WERI-Rb-1 (cell line): Measurements from ENCODE around the gene ENPP4.
"Not testable (repeated sequence)": the region's sequence is repeated elsewhere in the genome, so short reads cannot be mapped to it uniquely, and the experiment has no call there.

Source experiments
- DNase-seq: peaks from one replicate; pipeline ENCODE4 v3.0.0-alpha.2; 2020
- H3K27ac ChIP-seq: fragments of 250-450 bp; sonication (Bioruptor Pico); 2 replicates; pipeline ENCODE4 v1.5.1; 2020; ENCODE audit warnings: mild to moderate bottlenecking, moderate library complexity
- H3K27me3 ChIP-seq: fragments of 250-450 bp; sonication (Bioruptor Pico); 2 replicates; pipeline ENCODE4 v1.5.1; 2021; ENCODE audit warnings: mild to moderate bottlenecking, low read depth, moderate library complexity; ENCODE audit not compliant: insufficient read depth, severe bottlenecking
- H3K36me3 ChIP-seq: fragments of 250-450 bp; sonication (Bioruptor Pico); 2 replicates; pipeline ENCODE4 v1.5.1; 2020; ENCODE audit warnings: mild to moderate bottlenecking, moderate library complexity
- H3K4me3 ChIP-seq: 2 replicates; pipeline ENCODE4 v1.5.1; 2011; ENCODE audit warnings: low read depth, mild to moderate bottlenecking, control low read depth, low read length
- H3K9me3 ChIP-seq: fragments of 250-450 bp; sonication (Bioruptor Pico); 2 replicates; pipeline ENCODE4 v1.5.1; 2021; ENCODE audit warnings: mild to moderate bottlenecking, moderate library complexity; ENCODE audit not compliant: severe bottlenecking
- TF ChIP-seq, protein P1 (sequence below): IDR thresholded peaks from 2 replicates; pipeline ENCODE4 v1.5.1; 2011; ENCODE audit warnings: low read depth, mild to moderate bottlenecking, control low read depth, inconsistent platforms, low read length

Gene ENPP4

DNA sequence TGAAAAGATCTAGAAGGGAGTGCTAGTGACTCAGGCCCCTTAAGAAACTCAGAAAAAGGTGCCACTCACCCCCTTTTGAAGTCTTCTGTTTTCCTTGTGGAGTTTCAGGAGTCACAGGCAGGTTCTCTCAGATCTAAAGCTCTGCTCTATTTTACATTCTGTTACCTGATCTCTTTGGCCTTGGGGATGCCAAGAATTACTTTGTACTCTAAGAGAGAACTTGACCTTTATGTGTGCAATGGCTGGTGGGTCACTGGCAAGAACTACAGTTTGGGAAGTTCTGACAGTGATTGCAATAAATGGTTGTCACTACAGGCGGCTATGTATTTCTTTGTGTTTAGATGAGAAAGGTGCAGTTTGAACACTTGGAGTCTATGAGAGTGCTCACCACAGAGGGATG is 24.2 kb upstream of the ENPP4 start:
- Histone ChIP-seq H3K27ac (no peak overlapping the region), H3K4me3 (no peak overlapping the region), H3K27me3 (no peaks in the 10 kb centered on the region), H3K36me3 (no peaks in the 10 kb centered on the region), H3K9me3 (peaks cover 2% of the 10 kb centered on the region)
- TF ChIP-seq, protein P1, sequence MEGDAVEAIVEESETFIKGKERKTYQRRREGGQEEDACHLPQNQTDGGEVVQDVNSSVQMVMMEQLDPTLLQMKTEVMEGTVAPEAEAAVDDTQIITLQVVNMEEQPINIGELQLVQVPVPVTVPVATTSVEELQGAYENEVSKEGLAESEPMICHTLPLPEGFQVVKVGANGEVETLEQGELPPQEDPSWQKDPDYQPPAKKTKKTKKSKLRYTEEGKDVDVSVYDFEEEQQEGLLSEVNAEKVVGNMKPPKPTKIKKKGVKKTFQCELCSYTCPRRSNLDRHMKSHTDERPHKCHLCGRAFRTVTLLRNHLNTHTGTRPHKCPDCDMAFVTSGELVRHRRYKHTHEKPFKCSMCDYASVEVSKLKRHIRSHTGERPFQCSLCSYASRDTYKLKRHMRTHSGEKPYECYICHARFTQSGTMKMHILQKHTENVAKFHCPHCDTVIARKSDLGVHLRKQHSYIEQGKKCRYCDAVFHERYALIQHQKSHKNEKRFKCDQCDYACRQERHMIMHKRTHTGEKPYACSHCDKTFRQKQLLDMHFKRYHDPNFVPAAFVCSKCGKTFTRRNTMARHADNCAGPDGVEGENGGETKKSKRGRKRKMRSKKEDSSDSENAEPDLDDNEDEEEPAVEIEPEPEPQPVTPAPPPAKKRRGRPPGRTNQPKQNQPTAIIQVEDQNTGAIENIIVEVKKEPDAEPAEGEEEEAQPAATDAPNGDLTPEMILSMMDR, result no peak
- DNase-seq, result no peak

DNA sequence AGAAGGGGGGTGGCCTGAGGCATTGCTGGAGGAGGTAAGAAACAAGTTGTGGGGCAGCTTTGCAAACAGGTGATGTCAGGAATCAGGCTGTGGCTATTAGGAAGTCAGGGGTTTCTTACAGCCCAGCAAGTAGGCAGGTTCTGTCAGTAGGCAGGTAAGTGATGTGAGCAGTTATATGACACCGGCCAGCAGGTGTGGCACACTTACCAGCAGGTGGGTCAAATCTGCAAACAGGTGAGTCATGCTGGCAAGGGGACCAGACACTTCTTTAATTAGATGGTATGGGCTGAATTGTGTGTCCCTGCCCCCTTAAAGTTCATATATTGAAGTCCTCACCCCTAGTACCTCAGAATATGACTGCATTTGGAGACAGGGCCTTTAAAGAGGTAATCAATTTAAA is 16.4 kb upstream of the ENPP4 start:
- H3K27ac ChIP-seq, result no peak overlapping the region
- H3K36me3 ChIP-seq, result no peaks in the 10 kb centered on the region
- no peak overlapping the region for H3K4me3 ChIP-seq
- TF ChIP-seq, protein P1, result no peak
- H3K9me3 ChIP-seq, result no peaks in the 10 kb centered on the region
- no peaks in the 10 kb centered on the region for H3K27me3 ChIP-seq
- DNase-seq, result no peak

DNA sequence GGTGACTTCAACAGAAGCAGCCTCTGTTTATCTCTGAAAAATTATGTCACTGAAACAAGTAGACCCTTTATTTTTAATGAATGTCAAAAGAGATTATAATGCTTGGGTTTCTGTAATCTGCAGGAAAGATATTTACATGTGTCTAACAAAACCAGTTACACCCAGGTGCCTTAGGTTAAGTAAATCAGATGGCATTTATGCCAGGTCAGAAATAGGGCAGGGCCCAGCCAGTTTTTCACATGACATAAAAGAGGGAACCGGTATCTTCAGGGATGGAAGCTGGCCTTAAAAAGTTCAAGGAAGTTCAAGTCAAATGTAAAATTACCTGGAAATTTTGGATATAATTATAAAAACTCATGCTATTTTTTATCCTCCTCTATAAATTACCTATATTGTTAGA is 14.2 kb upstream of the ENPP4 start:
- H3K27me3 ChIP-seq, result no peaks in the 10 kb centered on the region
- TF ChIP-seq, protein P1, result no peak
- H3K4me3 ChIP-seq, result no peak overlapping the region
- no peaks in the 10 kb centered on the region for H3K9me3 ChIP-seq
- no peak overlapping the region for H3K27ac ChIP-seq
- no peak for DNase-seq
- no peaks in the 10 kb centered on the region for H3K36me3 ChIP-seq

DNA sequence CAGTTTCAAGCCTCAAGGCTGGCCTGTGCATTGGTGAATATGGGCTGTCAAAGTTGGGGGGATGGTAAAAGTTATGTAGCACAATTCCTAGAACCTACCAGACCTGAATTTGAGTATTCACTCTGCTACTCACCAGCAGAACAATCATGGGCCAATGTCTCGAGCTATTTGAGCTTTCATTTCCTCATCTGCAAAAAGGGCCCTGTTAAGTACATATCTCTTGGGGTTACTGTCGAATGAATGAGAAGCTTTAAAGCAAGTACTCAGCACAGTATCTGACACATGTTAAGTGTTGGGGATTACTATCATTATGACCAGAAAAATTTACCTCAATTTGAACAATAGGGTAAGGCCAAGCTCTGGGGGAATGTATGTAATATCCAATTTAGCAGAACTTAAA is 13.5 kb upstream of the ENPP4 start:
- DNase-seq, result no peak
- no peaks in the 10 kb centered on the region for H3K9me3 ChIP-seq
- TF ChIP-seq, protein P1, result no peak
- no peaks in the 10 kb centered on the region for H3K27me3 ChIP-seq
- no peak overlapping the region for H3K27ac ChIP-seq
- H3K36me3 ChIP-seq, result no peaks in the 10 kb centered on the region
- no peak overlapping the region for H3K4me3 ChIP-seq

DNA sequence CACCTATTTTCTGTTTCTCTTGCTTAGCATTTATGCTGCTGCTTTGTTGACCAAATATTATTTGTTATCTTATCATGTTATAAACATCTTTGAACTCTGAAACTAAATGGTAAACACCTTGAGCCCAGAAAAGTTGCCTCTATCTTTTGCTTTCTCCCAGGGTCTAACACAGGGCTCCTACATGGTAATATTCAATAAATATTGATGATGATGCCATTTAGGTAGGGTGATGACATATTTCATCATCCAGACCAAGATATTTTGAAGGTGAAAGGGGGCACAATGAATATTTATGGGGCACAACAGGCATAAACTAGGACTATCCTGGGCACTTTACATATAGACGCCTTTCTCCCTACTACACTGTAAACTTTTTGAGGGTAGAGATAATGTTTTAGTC is 11.6 kb upstream of the ENPP4 start:
- DNase-seq, result no peak
- Histone ChIP-seq H3K27ac (no peak overlapping the region), H3K4me3 (no peak overlapping the region), H3K9me3 (no peaks in the 10 kb centered on the region), H3K27me3 (no peaks in the 10 kb centered on the region), H3K36me3 (no peaks in the 10 kb centered on the region)
- TF ChIP-seq, protein P1, result no peak

DNA sequence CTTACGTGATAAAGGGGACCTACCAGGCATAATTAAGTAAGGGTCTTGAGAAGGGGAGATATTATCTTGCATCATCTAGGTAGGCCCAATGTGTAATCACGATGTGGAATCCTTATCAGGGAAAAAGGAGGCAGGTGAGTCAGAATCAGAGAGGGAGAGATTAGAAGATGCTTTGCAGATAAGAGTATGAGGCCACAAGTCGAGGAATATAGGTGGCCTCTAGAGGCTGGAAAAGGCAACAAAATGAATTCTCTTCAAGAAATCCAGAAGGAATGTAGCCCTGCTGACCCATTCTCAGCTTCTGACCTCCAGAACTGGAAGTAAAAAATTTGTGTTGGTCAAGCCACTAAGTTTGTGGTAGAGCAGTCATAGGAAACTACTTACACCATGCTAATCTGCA is 11.0 kb upstream of the ENPP4 start:
- Histone ChIP-seq H3K9me3 (no peaks in the 10 kb centered on the region), H3K4me3 (no peak overlapping the region), H3K36me3 (no peaks in the 10 kb centered on the region), H3K27ac (no peak overlapping the region), H3K27me3 (no peaks in the 10 kb centered on the region)
- TF ChIP-seq, protein P1, result no peak
- no peak for DNase-seq

DNA sequence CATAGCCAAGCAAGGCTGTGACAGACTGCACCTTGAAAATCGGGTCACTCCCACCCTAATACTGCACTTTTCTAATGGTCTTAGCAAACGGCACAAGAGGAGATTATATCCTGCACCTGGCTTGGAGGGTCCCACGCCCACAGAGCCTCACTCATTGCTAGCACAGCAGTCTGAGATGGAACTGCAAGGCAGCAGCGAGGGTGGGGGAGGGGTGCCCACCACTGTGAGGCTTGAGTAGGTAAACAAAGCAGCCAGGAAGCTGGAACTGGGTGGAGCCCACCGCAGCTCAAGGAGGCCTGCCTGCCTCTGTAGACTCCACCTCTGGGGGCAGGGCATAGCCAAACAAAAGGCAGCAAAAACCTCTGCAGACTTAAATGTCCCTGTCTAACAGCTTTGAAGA is 10.1 kb upstream of the ENPP4 start:
- not testable (repeated sequence) for DNase-seq, H3K27ac ChIP-seq, H3K9me3 ChIP-seq, H3K27me3 ChIP-seq, H3K4me3 ChIP-seq, H3K36me3 ChIP-seq
